Measurements from ENCODE around the gene ADGRB3.

Gene ADGRB3

GRCh38 chr6:69097948-69098347 lies 462.9 kb downstream of the ADGRB3 start:
- TF ChIP-seq CREB1 (IDR thresholded peaks at IDR 0.05; ENCODE audit: low read depth) (no peak), NFIC (IDR thresholded peaks at IDR 0.05) (no peak), YY1 (IDR thresholded peaks at IDR 0.05; ENCODE audit: low read depth) (no peak), MAX (IDR thresholded peaks at IDR 0.05) (no peak), EP300 (IDR thresholded peaks at IDR 0.05; ENCODE audit: borderline replicate concordance) (no peak), TEAD4 (IDR thresholded peaks at IDR 0.05) (no peak), REST (IDR thresholded peaks at IDR 0.05; ENCODE audit: low read depth) (no peak), CEBPB (IDR thresholded peaks at IDR 0.05) (no peak), TAF1 (IDR thresholded peaks at IDR 0.05; ENCODE audit: low read depth) (no peak), FOXM1 (IDR thresholded peaks at IDR 0.05; ENCODE audit: borderline replicate concordance, low read depth) (no peak), RAD21 (IDR thresholded peaks at IDR 0.05; ENCODE audit: low read depth) (no peak), TCF12 (IDR thresholded peaks at IDR 0.05; ENCODE audit: low read depth) (no peak), ZBTB7A (IDR thresholded peaks at IDR 0.05; ENCODE audit: low read depth) (no peak), EGR1 (IDR thresholded peaks at IDR 0.05) (no peak)

GRCh38 chr6:69098910-69099309 lies 463.8 kb downstream of the ADGRB3 start:
- TF ChIP-seq MAX (IDR thresholded peaks at IDR 0.05): no peak
- TF ChIP-seq REST (IDR thresholded peaks at IDR 0.05; ENCODE audit: low read depth): no peak
- no peak for TF ChIP-seq CEBPB (IDR thresholded peaks at IDR 0.05)
- TF ChIP-seq ZBTB7A (IDR thresholded peaks at IDR 0.05; ENCODE audit: low read depth): no peak
- TF ChIP-seq USF1 (IDR thresholded peaks at IDR 0.05): no peak

- TF ChIP-seq RAD21 (IDR thresholded peaks at IDR 0.05; ENCODE audit: low read depth) (no peak), USF1 (IDR thresholded peaks at IDR 0.05) (no peak), CEBPB (IDR thresholded peaks at IDR 0.05) (no peak), YY1 (IDR thresholded peaks at IDR 0.05; ENCODE audit: low read depth) (no peak), TAF1 (IDR thresholded peaks at IDR 0.05; ENCODE audit: low read depth) (no peak), ZBTB7A (IDR thresholded peaks at IDR 0.05; ENCODE audit: low read depth) (no peak), REST (IDR thresholded peaks at IDR 0.05; ENCODE audit: low read depth) (no peak), CREB1 (IDR thresholded peaks at IDR 0.05; ENCODE audit: low read depth) (no peak), FOXM1 (IDR thresholded peaks at IDR 0.05; ENCODE audit: borderline replicate concordance, low read depth) (no peak), EGR1 (IDR thresholded peaks at IDR 0.05) (no peak), TCF12 (IDR thresholded peaks at IDR 0.05; ENCODE audit: low read depth) (no peak), TEAD4 (IDR thresholded peaks at IDR 0.05) (no peak)
Measured at GRCh38 chr6:69100772-69101171, 465.7 kb downstream of the ADGRB3 start.

- TF ChIP-seq CREB1 (IDR thresholded peaks at IDR 0.05; ENCODE audit: low read depth): no peak
- no peak for TF ChIP-seq YY1 (IDR thresholded peaks at IDR 0.05; ENCODE audit: low read depth)
- no peak for TF ChIP-seq REST (IDR thresholded peaks at IDR 0.05; ENCODE audit: low read depth)
- no peak for TF ChIP-seq RAD21 (IDR thresholded peaks at IDR 0.05; ENCODE audit: low read depth)
- no peak for TF ChIP-seq TCF12 (IDR thresholded peaks at IDR 0.05; ENCODE audit: low read depth)
Measured at GRCh38 chr6:69102416-69102815, 467.3 kb downstream of the ADGRB3 start.

All from Ishikawa (cell line).